Activated naive CD8-positive, alpha-beta T cell (primary cell): ENCODE results near the gene TEX261.

Experiments
- H3K27ac Mint-ChIP-seq: one replicate; pipeline ENCODE4 v1.8.0; 2021; ENCODE audit warnings: mixed read lengths
- H3K27me3 Mint-ChIP-seq: one replicate; pipeline ENCODE4 v1.8.0; 2021; ENCODE audit warnings: mixed read lengths
- H3K36me3 Mint-ChIP-seq: one replicate; pipeline ENCODE4 v1.8.0; 2021; ENCODE audit warnings: mixed read lengths
- H3K4me1 Mint-ChIP-seq: one replicate; pipeline ENCODE4 v1.8.0; 2021; ENCODE audit warnings: low read depth, mixed read lengths
- H3K4me3 Mint-ChIP-seq: one replicate; pipeline ENCODE4 v1.8.0; 2021; ENCODE audit warnings: mild to moderate bottlenecking, mixed read lengths
- H3K9me3 Mint-ChIP-seq: one replicate; pipeline ENCODE4 v1.8.0; 2021; ENCODE audit warnings: low read depth, mixed read lengths

The TEX261 gene

GRCh38 chr2:70988726-70989648, 5.7 kb downstream of the TEX261 start:
- Mint-ChIP-seq H3K27ac (no peak overlapping the region), H3K9me3 (no peaks in the 10 kb centered on the region), H3K4me1 (peaks cover 34% of the 10 kb centered on the region), H3K36me3 (peaks cover 5% of the 10 kb centered on the region), H3K4me3 (no peak overlapping the region), H3K27me3 (no peaks in the 10 kb centered on the region)

- Mint-ChIP-seq H3K36me3 (peaks cover 5% of the 10 kb centered on the region), H3K4me3 (no peak overlapping the region)
These were observed 6.5 kb downstream of the TEX261 start for GRCh38 chr2:70988151-70988550.

GRCh38 chr2:70987386-70987785, 7.3 kb downstream of the TEX261 start:
- Mint-ChIP-seq H3K9me3 (no peaks in the 10 kb centered on the region), H3K36me3 (peaks cover 8% of the 10 kb centered on the region), H3K4me1 (peaks cover 20% of the 10 kb centered on the region), H3K27ac (no peak overlapping the region), H3K4me3 (no peak overlapping the region), H3K27me3 (no peaks in the 10 kb centered on the region)

More at GRCh38 chr2:70988151-70988550, 6.5 kb downstream of the TEX261 start:
- H3K9me3 Mint-ChIP-seq, result no peaks in the 10 kb centered on the region
- no peak overlapping the region for H3K27ac Mint-ChIP-seq
- H3K4me1 Mint-ChIP-seq, result peaks cover 26% of the 10 kb centered on the region
- no peaks in the 10 kb centered on the region for H3K27me3 Mint-ChIP-seq

- Mint-ChIP-seq H3K36me3 (peaks cover 8% of the 10 kb centered on the region), H3K4me3 (no peak overlapping the region), H3K4me1 (peaks cover 17% of the 10 kb centered on the region), H3K9me3 (no peaks in the 10 kb centered on the region), H3K27me3 (no peaks in the 10 kb centered on the region), H3K27ac (no peak overlapping the region)
These were observed 8.0 kb downstream of the TEX261 start for GRCh38 chr2:70986499-70987189.

- Mint-ChIP-seq H3K9me3 (no peaks in the 10 kb centered on the region), H3K4me3 (no peak overlapping the region), H3K36me3 (peaks cover 8% of the 10 kb centered on the region), H3K27me3 (no peaks in the 10 kb centered on the region), H3K27ac (peak overlapping the region; percentile 83), H3K4me1 (peaks cover 14% of the 10 kb centered on the region)
These were observed 8.7 kb downstream of the TEX261 start for GRCh38 chr2:70985956-70986355.

GRCh38 chr2:70985283-70985688, 9.4 kb downstream of the TEX261 start:
- Mint-ChIP-seq H3K27me3 (no peaks in the 10 kb centered on the region), H3K4me3 (no peak overlapping the region), H3K4me1 (peaks cover 14% of the 10 kb centered on the region), H3K27ac (peak overlapping the region; percentile 83), H3K36me3 (peaks cover 8% of the 10 kb centered on the region), H3K9me3 (no peaks in the 10 kb centered on the region)

GRCh38 chr2:70984576-70985282, 9.9 kb downstream of the TEX261 start:
- Mint-ChIP-seq H3K36me3 (peaks cover 8% of the 10 kb centered on the region), H3K27ac (no peak overlapping the region), H3K9me3 (no peaks in the 10 kb centered on the region), H3K27me3 (no peaks in the 10 kb centered on the region), H3K4me3 (no peak overlapping the region), H3K4me1 (peaks cover 14% of the 10 kb centered on the region)

- no peak overlapping the region for H3K4me3 Mint-ChIP-seq
- peaks cover 8% of the 10 kb centered on the region for H3K36me3 Mint-ChIP-seq
- no peaks in the 10 kb centered on the region for H3K27me3 Mint-ChIP-seq
- H3K9me3 Mint-ChIP-seq, result no peaks in the 10 kb centered on the region
- H3K4me1 Mint-ChIP-seq, result peaks cover 14% of the 10 kb centered on the region
- no peak overlapping the region for H3K27ac Mint-ChIP-seq
These were observed 10.5 kb downstream of the TEX261 start for GRCh38 chr2:70984228-70984575.

- Mint-ChIP-seq H3K27ac (no peak overlapping the region), H3K4me3 (no peak overlapping the region)
These were observed 11.0 kb downstream of the TEX261 start for GRCh38 chr2:70983506-70984227.

GRCh38 chr2:70982971-70983370, 11.7 kb downstream of the TEX261 start:
- Mint-ChIP-seq H3K9me3 (no peaks in the 10 kb centered on the region), H3K4me1 (peaks cover 15% of the 10 kb centered on the region), H3K27me3 (no peaks in the 10 kb centered on the region), H3K27ac (no peak overlapping the region), H3K36me3 (peaks cover 6% of the 10 kb centered on the region), H3K4me3 (no peak overlapping the region)

More at GRCh38 chr2:70983506-70984227, 11.0 kb downstream of the TEX261 start:
- H3K27me3 Mint-ChIP-seq, result no peaks in the 10 kb centered on the region
- H3K4me1 Mint-ChIP-seq, result peaks cover 14% of the 10 kb centered on the region
- H3K9me3 Mint-ChIP-seq, result no peaks in the 10 kb centered on the region
- H3K36me3 Mint-ChIP-seq, result peaks cover 8% of the 10 kb centered on the region

GRCh38 chr2:70981866-70982810, 12.5 kb downstream of the TEX261 start:
- H3K36me3 Mint-ChIP-seq, result peaks cover 6% of the 10 kb centered on the region
- H3K27me3 Mint-ChIP-seq, result no peaks in the 10 kb centered on the region
- H3K4me1 Mint-ChIP-seq, result peaks cover 24% of the 10 kb centered on the region
- H3K9me3 Mint-ChIP-seq, result no peaks in the 10 kb centered on the region
- H3K4me3 Mint-ChIP-seq, result no peak overlapping the region
- no peak overlapping the region for H3K27ac Mint-ChIP-seq

- peaks cover 6% of the 10 kb centered on the region for H3K36me3 Mint-ChIP-seq
- no peak overlapping the region for H3K27ac Mint-ChIP-seq
- no peaks in the 10 kb centered on the region for H3K9me3 Mint-ChIP-seq
- no peak overlapping the region for H3K4me3 Mint-ChIP-seq
- H3K4me1 Mint-ChIP-seq, result peaks cover 31% of the 10 kb centered on the region
- no peaks in the 10 kb centered on the region for H3K27me3 Mint-ChIP-seq
These were observed 13.3 kb downstream of the TEX261 start for GRCh38 chr2:70981421-70981820.

GRCh38 chr2:70979626-70980025, 15.0 kb downstream of the TEX261 start:
- H3K27ac Mint-ChIP-seq, result no peak overlapping the region
- peaks cover 3% of the 10 kb centered on the region for H3K36me3 Mint-ChIP-seq
- no peaks in the 10 kb centered on the region for H3K27me3 Mint-ChIP-seq
- H3K9me3 Mint-ChIP-seq, result no peaks in the 10 kb centered on the region
- no peak overlapping the region for H3K4me3 Mint-ChIP-seq
- H3K4me1 Mint-ChIP-seq, result peaks cover 22% of the 10 kb centered on the region

- H3K4me1 Mint-ChIP-seq, result peaks cover 18% of the 10 kb centered on the region
- peaks cover 3% of the 10 kb centered on the region for H3K36me3 Mint-ChIP-seq
- peak overlapping the region; percentile 51 for H3K4me3 Mint-ChIP-seq
- no peaks in the 10 kb centered on the region for H3K27me3 Mint-ChIP-seq
- no peaks in the 10 kb centered on the region for H3K9me3 Mint-ChIP-seq
- no peak overlapping the region for H3K27ac Mint-ChIP-seq
These were observed 15.5 kb downstream of the TEX261 start for GRCh38 chr2:70979180-70979488.
